IMR-90 (cell line): Measurements from ENCODE around the gene ASAP2. TPM values are rescaled to one million over a fixed set of nuclear protein-coding genes. Genes with fewer than 3 reads are reported as not detected.

Experiments
- ATAC-seq: fragments of 200-7000 bp; cut with Tn5 transposase; 2 replicates; pipeline ENCODE4 v1.9.1; 2020; ENCODE audit warnings: low read depth, mild to moderate bottlenecking, moderate library complexity
- BruUV-seq: library from RNA; stranded (reverse); fragments of 400-500 nt; replicated peaks from 2 replicates; lab custom pipeline; 2021; lab: Mats Ljungman, UMichigan
- CTCF ChIA-PET: fragments of 300-600 bp; formaldehyde crosslinking; extraction: SDS; loops from one replicate; lab custom pipeline; 2021; ENCODE audit warnings: antibody characterized with exemption; lab: Yijun Ruan, JAX
- POLR2A ChIA-PET: fragments of 300-600 bp; sonication (Branson Sonifier 250); formaldehyde crosslinking; loops from one replicate; lab custom pipeline; 2022; ENCODE audit warnings: antibody characterized with exemption; ENCODE audit not compliant: unreplicated experiment; lab: Charles Lee
- DNase-seq: peaks from one replicate; pipeline ENCODE4 v3.0.0; 2013
- H2AFZ ChIP-seq: replicated peaks from 2 replicates; pipeline ENCODE3; 2013; ENCODE audit warnings: low read length, mild to moderate bottlenecking; ENCODE audit not compliant: poor library complexity
- H2AK5ac ChIP-seq: 2 replicates; pipeline ENCODE4 v1.6.1; 2013; ENCODE audit warnings: low read depth, low read length, inconsistent platforms
- H2AK9ac ChIP-seq: replicated peaks from 2 replicates; pipeline ENCODE3; 2013; ENCODE audit warnings: mild to moderate bottlenecking, low read depth, low read length, moderate library complexity; ENCODE audit not compliant: poor library complexity
- H2BK120ac ChIP-seq: 2 replicates; pipeline ENCODE4 v1.6.1; 2013; ENCODE audit warnings: low read depth, low read length, inconsistent platforms
- H2BK15ac ChIP-seq: 3 replicates; pipeline ENCODE4 v1.6.1; 2013; ENCODE audit warnings: low read depth, low read length, inconsistent platforms
- H2BK20ac ChIP-seq: 2 replicates; pipeline ENCODE4 v1.6.1; 2013; ENCODE audit warnings: low read depth, mild to moderate bottlenecking, inconsistent platforms, low read length, moderate library complexity
- H2BK5ac ChIP-seq: 2 replicates; pipeline ENCODE4 v1.6.1; 2013; ENCODE audit warnings: mild to moderate bottlenecking, low read depth, low read length, inconsistent platforms; ENCODE audit not compliant: poor library complexity, severe bottlenecking
- H3K14ac ChIP-seq: replicated peaks from 2 replicates; pipeline ENCODE4 v1.6.1; 2013; ENCODE audit warnings: low read depth, low read length, inconsistent platforms
- H3K18ac ChIP-seq: 2 replicates; pipeline ENCODE4 v1.6.1; 2013; ENCODE audit warnings: low read depth, low read length, control low read depth
- H3K23ac ChIP-seq: 2 replicates; pipeline ENCODE4 v1.6.1; 2013; ENCODE audit warnings: low read depth, low read length, inconsistent platforms
- H3K27ac ChIP-seq: 2 replicates; pipeline ENCODE4 v1.5.1; 2013; ENCODE audit warnings: mild to moderate bottlenecking, control low read depth, low read length; ENCODE audit not compliant: insufficient read depth
- H3K27me3 ChIP-seq: 2 replicates; pipeline ENCODE4 v1.6.1; 2013; ENCODE audit warnings: low read length; ENCODE audit not compliant: control insufficient read depth, insufficient read depth
- H3K36me3 ChIP-seq: 2 replicates; pipeline ENCODE4 v1.6.1; 2013; ENCODE audit warnings: low read length, mixed read lengths; ENCODE audit not compliant: control insufficient read depth, insufficient read depth
- H3K4ac ChIP-seq: 2 replicates; pipeline ENCODE4 v1.6.1; 2013; ENCODE audit warnings: low read depth, low read length, inconsistent platforms
- H3K4me1 ChIP-seq: 2 replicates; pipeline ENCODE4 v1.6.1; 2013; ENCODE audit warnings: low read length, mixed read lengths; ENCODE audit not compliant: control insufficient read depth, insufficient read depth
- H3K4me2 ChIP-seq: 2 replicates; pipeline ENCODE4 v1.6.1; 2013; ENCODE audit warnings: low read depth, mild to moderate bottlenecking, control low read depth, low read length, moderate library complexity
- H3K4me3 ChIP-seq: 2 replicates; pipeline ENCODE4 v1.5.1; 2013; ENCODE audit warnings: low read depth, mild to moderate bottlenecking, control low read depth, low read length, moderate library complexity; ENCODE audit not compliant: insufficient read depth
- H3K56ac ChIP-seq: 2 replicates; pipeline ENCODE4 v1.6.1; 2013; ENCODE audit warnings: low read length, inconsistent platforms; ENCODE audit not compliant: insufficient read depth; ENCODE audit errors: extremely low read depth
- H3K79me1 ChIP-seq, 2 experiments: 2 replicates each; pipeline ENCODE4 v1.6.1; 2013; ENCODE audit warnings: low read length in 2 of 2, inconsistent platforms in 1 of 2, low read depth in 1 of 2
- H3K9ac ChIP-seq: 2 replicates; pipeline ENCODE4 v1.6.1; 2013; ENCODE audit warnings: low read depth, low read length, control low read depth
- H3K9me1 ChIP-seq: 2 replicates; pipeline ENCODE4 v1.6.1; 2013; ENCODE audit warnings: low read length, inconsistent platforms; ENCODE audit not compliant: insufficient read depth
- H3K9me3 ChIP-seq: 2 replicates; pipeline ENCODE4 v1.6.1; 2013; ENCODE audit warnings: low read length; ENCODE audit not compliant: control insufficient read depth, insufficient read depth
- H4K20me1 ChIP-seq: 2 replicates; pipeline ENCODE4 v1.6.1; 2013; ENCODE audit warnings: low read length, inconsistent platforms; ENCODE audit not compliant: insufficient read depth
- H4K5ac ChIP-seq: 2 replicates; pipeline ENCODE4 v1.6.1; 2013; ENCODE audit warnings: mild to moderate bottlenecking, low read depth, low read length, control low read depth
- H4K8ac ChIP-seq, 2 experiments: 2 replicates each; pipeline ENCODE4 v1.6.1; 2013; ENCODE audit warnings: low read depth in 2 of 2, low read length in 2 of 2, control low read depth in 1 of 2, inconsistent platforms in 1 of 2
- H4K91ac ChIP-seq: 2 replicates; pipeline ENCODE4 v1.6.1; 2013; ENCODE audit warnings: low read depth, low read length, inconsistent platforms; ENCODE audit not compliant: insufficient read depth
- BHLHE40 ChIP-seq: fragments of 150-350 bp; IDR thresholded peaks from 2 replicates; pipeline ENCODE4 v1.6.1; 2016; ENCODE audit warnings: mild to moderate bottlenecking, low read depth, low read length
- CTCF ChIP-seq: conservative IDR thresholded peaks from 2 replicates; pipeline ENCODE4 v1.5.1; 2012; ENCODE audit warnings: mild to moderate bottlenecking, low read depth, low read length, improper control_type of control experiment
- FOS ChIP-seq: fragments of 150-350 bp; IDR thresholded peaks from 2 replicates; pipeline ENCODE4 v1.6.1; 2016; ENCODE audit warnings: low read depth, low read length
- MAFK ChIP-seq: IDR thresholded peaks from 2 replicates; pipeline ENCODE4 v1.6.1; 2012; ENCODE audit warnings: low read depth, low read length, improper control_type of control experiment
- POLR2A ChIP-seq: IDR thresholded peaks from 2 replicates; pipeline ENCODE4 v1.6.1; 2012; ENCODE audit warnings: mild to moderate bottlenecking, low read depth, low read length
- RFX5 ChIP-seq: IDR thresholded peaks from 2 replicates; pipeline ENCODE4 v1.8.0; 2012; ENCODE audit warnings: low read depth, mild to moderate bottlenecking, low read length, moderate library complexity
- SMC3 ChIP-seq: fragments of 150-350 bp; IDR thresholded peaks from 2 replicates; pipeline ENCODE4 v1.6.1; 2016; ENCODE audit warnings: low read depth, mild to moderate bottlenecking, antibody characterized with exemption, low read length, moderate library complexity
- WGBS, 2 experiments: methylation state at CpG; one replicate each; pipeline versions ENCODE4 v1.1.5 to v1.1.7; 2013; ENCODE audit warnings: missing lambda C conversion rate in 2 of 2; ENCODE audit not compliant: insufficient read length in 1 of 2; ENCODE audit errors: extremely low coverage in 2 of 2; 5-methylcytosine and 5-hydroxymethylcytosine counted together
- dilution Hi-C: fragments of 300-500 bp; cut with HindIII; formaldehyde crosslinking; loops from one replicate; pipeline ENCODE4 v1.14.3; 2018; ENCODE audit warnings: low sequenced_read_pairs; ENCODE audit not compliant: unreplicated experiment
- in situ Hi-C: fragments of 300-500 bp; cut with MboI; formaldehyde crosslinking; loops from 3 replicates; pipeline ENCODE4 v1.14.3; 2019; ENCODE audit warnings: low sequenced_read_pairs, inconsistent platforms, mixed read lengths
- intact Hi-C: fragments of 100-400 bp; cut with micrococcal nuclease; formaldehyde crosslinking; loops from 2 replicates; pipeline ENCODE4 v1.10.0; 2022
- polyA plus RNA-seq, 3 experiments: library from polyadenylated mRNA; depleted of rRNA; stranded (reverse); fragments of >200 nt; gene quantifications; 2 replicates each; pipeline ENCODE4 v1.2.3, GENCODE V29; 2012; ENCODE audit warnings: low replicate concordance in 1 of 3
- total RNA-seq: library from RNA; depleted of rRNA; stranded (reverse); fragments of >200 nt; gene quantifications from 2 replicates; pipeline ENCODE4 v1.2.3, GENCODE V29; 2012
- TF ChIP-seq, protein P1 (sequence below): fragments of 150-350 bp; IDR thresholded peaks from 2 replicates; pipeline ENCODE4 v1.6.1; 2017; ENCODE audit warnings: mild to moderate bottlenecking, antibody characterized with exemption, low read length, low read depth
- TF ChIP-seq, protein P2 (sequence below): fragments of 150-350 bp; IDR thresholded peaks from 2 replicates; pipeline ENCODE4 v1.6.1; 2016; ENCODE audit warnings: low read depth, mild to moderate bottlenecking, low read length, moderate library complexity, borderline replicate concordance

ASAP2 gene
- total and polyA plus RNA-seq, 2 of the 4 experiments (the other 2 are of a cell fraction) = 19.7 to 28.1 TPM

DNA sequence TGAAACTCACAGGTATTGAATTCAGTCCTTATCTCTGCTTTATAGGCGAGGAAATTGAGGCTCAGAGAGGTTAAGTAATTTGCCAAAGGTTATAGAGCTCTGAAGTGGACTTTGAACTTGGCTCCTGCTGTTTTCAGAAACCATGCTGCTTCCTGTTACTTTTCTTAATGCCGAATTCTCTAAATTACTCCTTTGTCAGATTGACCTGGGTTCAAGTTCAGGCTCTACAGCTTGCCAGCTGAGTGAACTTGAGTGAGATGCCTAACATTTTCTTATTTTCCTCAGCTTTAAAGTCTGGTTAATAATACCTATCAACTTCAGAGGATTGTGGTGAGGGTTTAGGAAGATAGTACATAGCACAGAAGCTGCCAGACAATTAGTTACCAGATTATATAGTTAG lies 3.4 kb downstream of the ASAP2 start (continued):
- TF ChIP-seq RFX5 = no peak
- TF ChIP-seq POLR2A = no peak
- TF ChIP-seq, protein P1, sequence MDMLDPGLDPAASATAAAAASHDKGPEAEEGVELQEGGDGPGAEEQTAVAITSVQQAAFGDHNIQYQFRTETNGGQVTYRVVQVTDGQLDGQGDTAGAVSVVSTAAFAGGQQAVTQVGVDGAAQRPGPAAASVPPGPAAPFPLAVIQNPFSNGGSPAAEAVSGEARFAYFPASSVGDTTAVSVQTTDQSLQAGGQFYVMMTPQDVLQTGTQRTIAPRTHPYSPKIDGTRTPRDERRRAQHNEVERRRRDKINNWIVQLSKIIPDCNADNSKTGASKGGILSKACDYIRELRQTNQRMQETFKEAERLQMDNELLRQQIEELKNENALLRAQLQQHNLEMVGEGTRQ = no peak
- TF ChIP-seq BHLHE40 = no peak
- no peak for TF ChIP-seq FOS

GRCh38 chr2:9211496-9211895 lies 4.9 kb downstream of the ASAP2 start:
- no peak overlapping the region for H4K5ac ChIP-seq
- no peak overlapping the region for H2BK5ac ChIP-seq
- H3K79me1 ChIP-seq = peaks cover 22 to 56% of the 10 kb centered on the region in 2 experiments; a peak in 3 of 4 replicates
- peak overlapping the region; percentile 52; the same call in 1 of the 2 replicates for H3K14ac ChIP-seq
- ChIA-PET POLR2A (no interaction called here), CTCF (no interaction called here)
- no peak overlapping the region for H3K27ac ChIP-seq
- no peaks in the 10 kb centered on the region for H3K36me3 ChIP-seq
- H3K4ac ChIP-seq = peak overlapping the region; percentile 76; the same call in 1 of the 2 replicates
- no peak overlapping the region for H3K4me2 ChIP-seq
- in situ Hi-C loops = no loop called here
- BruUV-seq = no TSS peak
- no peak overlapping the region; the same call in 1 of the 2 replicates for H3K18ac ChIP-seq
- WGBS, 2 experiments = no CpG with 5 or more reads among the region's 4 CpGs
- no peaks in the 10 kb centered on the region for H3K27me3 ChIP-seq
- DNase-seq (no peak), ATAC-seq (no peak)
- TF ChIP-seq, protein P2, sequence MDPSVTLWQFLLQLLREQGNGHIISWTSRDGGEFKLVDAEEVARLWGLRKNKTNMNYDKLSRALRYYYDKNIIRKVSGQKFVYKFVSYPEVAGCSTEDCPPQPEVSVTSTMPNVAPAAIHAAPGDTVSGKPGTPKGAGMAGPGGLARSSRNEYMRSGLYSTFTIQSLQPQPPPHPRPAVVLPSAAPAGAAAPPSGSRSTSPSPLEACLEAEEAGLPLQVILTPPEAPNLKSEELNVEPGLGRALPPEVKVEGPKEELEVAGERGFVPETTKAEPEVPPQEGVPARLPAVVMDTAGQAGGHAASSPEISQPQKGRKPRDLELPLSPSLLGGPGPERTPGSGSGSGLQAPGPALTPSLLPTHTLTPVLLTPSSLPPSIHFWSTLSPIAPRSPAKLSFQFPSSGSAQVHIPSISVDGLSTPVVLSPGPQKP = no peak
- TF ChIP-seq MAFK = no peak
- TF ChIP-seq FOS = no peak
- TF ChIP-seq RFX5 = no peak
- no peak for TF ChIP-seq CTCF
- TF ChIP-seq SMC3 = no peak
- TF ChIP-seq, protein P1 = no peak
- intact Hi-C loops = no loop called here
- H2BK20ac ChIP-seq = peak overlapping the region; percentile 24; the same call in 1 of the 2 replicates
- H2AK5ac ChIP-seq = no peak overlapping the region
- peak overlapping the region; percentile 40 for H2AK9ac ChIP-seq
- peak overlapping the region in 1 of 2 experiments; percentile 47; a peak in 1 of 4 replicates for H4K8ac ChIP-seq
- H3K23ac ChIP-seq = peak overlapping the region; percentile 82; the same call in 1 of the 2 replicates
- no peak overlapping the region for H2AFZ ChIP-seq
- no peak overlapping the region for H3K4me3 ChIP-seq
- H3K56ac ChIP-seq = no peak overlapping the region
- peaks cover 63% of the 10 kb centered on the region; the same call in 1 of the 2 replicates for H4K20me1 ChIP-seq
- no peak overlapping the region for H3K9ac ChIP-seq
- H3K4me1 ChIP-seq = peaks cover 15% of the 10 kb centered on the region
- H4K91ac ChIP-seq = no peak overlapping the region; the same call in 1 of the 2 replicates
- no peak overlapping the region for H2BK120ac ChIP-seq
- dilution Hi-C loops = no loop called here
- peaks cover 37% of the 10 kb centered on the region for H3K9me1 ChIP-seq
- no peaks in the 10 kb centered on the region for H3K9me3 ChIP-seq
- no peak overlapping the region for H2BK15ac ChIP-seq
